SK-N-SH (cell line): ENCODE data around the gene ZNF768.

Experiments
- CTCF ChIP-seq: fragments of 200-600 bp; sonication (generic); IDR thresholded peaks from 2 replicates; pipeline ENCODE4 v1.6.1; 2017; ENCODE audit warnings: antibody characterized with exemption, mild to moderate bottlenecking, moderate library complexity
- EP300 ChIP-seq, 2 experiments: IDR thresholded peaks; 2 replicates each; pipeline versions ENCODE4 v1.4.0 to v1.6.1; 2012; ENCODE audit warnings: borderline replicate concordance in 1 of 2, low read depth in 1 of 2, low read length in 1 of 2
- EZH2phosphoT487 ChIP-seq: fragments of 200-600 bp; sonication (generic); IDR thresholded peaks from 2 replicates; pipeline ENCODE4 v1.6.1; 2017; ENCODE audit warnings: low read depth, mixed run types, mild to moderate bottlenecking, antibody characterized with exemption, moderate library complexity, borderline replicate concordance
- MEF2A ChIP-seq: IDR thresholded peaks from 2 replicates; pipeline ENCODE4 v1.4.0; 2012; ENCODE audit warnings: low read depth, borderline replicate concordance
- SIN3A ChIP-seq: IDR thresholded peaks from 2 replicates; pipeline ENCODE4 v1.6.1; 2012; ENCODE audit warnings: low read depth, mild to moderate bottlenecking, low read length, moderate library complexity, borderline replicate concordance
- USF1 ChIP-seq: IDR thresholded peaks from 2 replicates; pipeline ENCODE4 v1.4.0; 2012; ENCODE audit warnings: low read depth, borderline replicate concordance
- TF ChIP-seq, protein P1 (sequence below): IDR thresholded peaks from 2 replicates; pipeline ENCODE4; 2012
- TF ChIP-seq, protein P2 (sequence below): IDR thresholded peaks from 2 replicates; pipeline ENCODE4 v1.4.0; 2012; ENCODE audit warnings: low read depth, borderline replicate concordance

DNA sequence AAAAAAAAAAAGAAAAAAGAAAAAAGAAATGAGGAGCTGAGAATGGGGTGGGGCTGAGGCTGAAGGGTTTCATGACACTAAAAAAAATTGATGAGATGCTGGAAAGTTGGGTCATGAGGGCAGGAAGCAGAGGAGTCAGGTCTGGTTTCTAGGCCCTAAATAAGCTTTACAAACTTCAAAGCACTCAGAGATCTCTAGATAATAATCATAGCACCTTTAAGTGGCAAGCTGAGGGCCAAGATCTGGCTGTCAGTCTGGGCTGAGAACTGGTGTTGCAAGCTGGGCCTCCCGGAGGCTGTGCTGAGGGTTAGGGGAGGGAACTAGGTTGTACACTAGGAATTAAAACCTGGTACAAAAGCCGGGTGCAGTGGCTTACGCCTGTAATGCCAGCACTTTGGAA is 25.4 kb upstream of the ZNF768 start:
- TF ChIP-seq USF1, result no peak
- no peak for TF ChIP-seq CTCF
- TF ChIP-seq, protein P1, sequence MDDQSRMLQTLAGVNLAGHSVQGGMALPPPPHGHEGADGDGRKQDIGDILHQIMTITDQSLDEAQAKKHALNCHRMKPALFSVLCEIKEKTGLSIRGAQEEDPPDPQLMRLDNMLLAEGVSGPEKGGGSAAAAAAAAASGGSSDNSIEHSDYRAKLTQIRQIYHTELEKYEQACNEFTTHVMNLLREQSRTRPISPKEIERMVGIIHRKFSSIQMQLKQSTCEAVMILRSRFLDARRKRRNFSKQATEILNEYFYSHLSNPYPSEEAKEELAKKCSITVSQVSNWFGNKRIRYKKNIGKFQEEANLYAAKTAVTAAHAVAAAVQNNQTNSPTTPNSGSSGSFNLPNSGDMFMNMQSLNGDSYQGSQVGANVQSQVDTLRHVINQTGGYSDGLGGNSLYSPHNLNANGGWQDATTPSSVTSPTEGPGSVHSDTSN, result no peak
- no peak for TF ChIP-seq SIN3A
- TF ChIP-seq MEF2A, result no peak
- TF ChIP-seq, protein P2, sequence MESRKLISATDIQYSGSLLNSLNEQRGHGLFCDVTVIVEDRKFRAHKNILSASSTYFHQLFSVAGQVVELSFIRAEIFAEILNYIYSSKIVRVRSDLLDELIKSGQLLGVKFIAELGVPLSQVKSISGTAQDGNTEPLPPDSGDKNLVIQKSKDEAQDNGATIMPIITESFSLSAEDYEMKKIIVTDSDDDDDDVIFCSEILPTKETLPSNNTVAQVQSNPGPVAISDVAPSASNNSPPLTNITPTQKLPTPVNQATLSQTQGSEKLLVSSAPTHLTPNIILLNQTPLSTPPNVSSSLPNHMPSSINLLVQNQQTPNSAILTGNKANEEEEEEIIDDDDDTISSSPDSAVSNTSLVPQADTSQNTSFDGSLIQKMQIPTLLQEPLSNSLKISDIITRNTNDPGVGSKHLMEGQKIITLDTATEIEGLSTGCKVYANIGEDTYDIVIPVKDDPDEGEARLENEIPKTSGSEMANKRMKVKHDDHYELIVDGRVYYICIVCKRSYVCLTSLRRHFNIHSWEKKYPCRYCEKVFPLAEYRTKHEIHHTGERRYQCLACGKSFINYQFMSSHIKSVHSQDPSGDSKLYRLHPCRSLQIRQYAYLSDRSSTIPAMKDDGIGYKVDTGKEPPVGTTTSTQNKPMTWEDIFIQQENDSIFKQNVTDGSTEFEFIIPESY, result no peak
- TF ChIP-seq EP300 (IDR thresholded peaks at IDR 0.05; ENCODE audit: borderline replicate concordance in 1 of 2, low read depth in 1 of 2, low read length in 1 of 2), result no peak
- no peak for TF ChIP-seq EZH2phosphoT487
